WTC11 (cell line): ENCODE results near the gene FOXF2. TPM values are rescaled to one million over a fixed set of nuclear protein-coding genes. Genes with fewer than 3 reads are reported as not detected.

Source experiments
- ATAC-seq: fragments of 200-7000 bp; cut with Tn5 transposase; 2 replicates; pipeline ENCODE4 v1.10.0; 2021; ENCODE audit warnings: mild to moderate bottlenecking, moderate library complexity
- CTCF ChIA-PET: fragments of 300-600 bp; sonication (Branson Sonifier 250); formaldehyde crosslinking; loops from one replicate; lab custom pipeline; 2021; ENCODE audit warnings: antibody characterized with exemption; lab: Charles Lee
- POLR2A ChIA-PET: fragments of 350-600 bp; sonication (Branson Sonifier 250); formaldehyde crosslinking; loops from one replicate; lab custom pipeline; 2021; ENCODE audit warnings: antibody characterized with exemption; lab: Charles Lee
- DNase-seq: peaks from one replicate; pipeline ENCODE4 v3.0.0; 2021; ENCODE audit warnings: low spot score
- H3K27ac Mint-ChIP-seq: 2 replicates; pipeline ENCODE4 v1.8.0; 2021; ENCODE audit warnings: mixed read lengths
- H3K27me3 Mint-ChIP-seq: 2 replicates; pipeline ENCODE4 v1.8.0; 2021; ENCODE audit warnings: low read depth, mild to moderate bottlenecking, moderate library complexity, mixed read lengths
- H3K36me3 Mint-ChIP-seq: 2 replicates; pipeline ENCODE4 v1.8.0; 2021; ENCODE audit warnings: mixed read lengths
- H3K4me1 Mint-ChIP-seq: 2 replicates; pipeline ENCODE4 v1.8.0; 2022; ENCODE audit warnings: mixed read lengths
- H3K4me3 Mint-ChIP-seq: 2 replicates; pipeline ENCODE4 v1.8.0; 2021; ENCODE audit warnings: mild to moderate bottlenecking, moderate library complexity, mixed read lengths
- H3K9me3 Mint-ChIP-seq: 2 replicates; pipeline ENCODE4 v1.8.0; 2021; ENCODE audit warnings: mixed read lengths
- AR ChIP-seq: fragments of 250-450 bp; sonication (Bioruptor Pico); IDR thresholded peaks from 2 replicates; pipeline ENCODE4 v1.9.0; 2021; ENCODE audit warnings: mild to moderate bottlenecking
- HMGXB4 ChIP-seq: sonication (generic); formaldehyde crosslinking; IDR thresholded peaks from 2 replicates; pipeline ENCODE4 v1.8.1; 2023; ENCODE audit warnings: mild to moderate bottlenecking, moderate library complexity, missing genetic modification reagents
- RELA ChIP-seq: sonication (generic); formaldehyde crosslinking; IDR thresholded peaks from 2 replicates; pipeline ENCODE4 v1.8.1; 2022; ENCODE audit warnings: missing genetic modification reagents, mild to moderate bottlenecking, borderline replicate concordance
- ZNF263 ChIP-seq: sonication (generic); formaldehyde crosslinking; IDR thresholded peaks from 2 replicates; pipeline ENCODE4 v1.8.1; 2022; ENCODE audit warnings: low read depth, mild to moderate bottlenecking, moderate library complexity, missing genetic modification reagents
- ZNF317 ChIP-seq: sonication (generic); formaldehyde crosslinking; IDR thresholded peaks from 2 replicates; pipeline ENCODE4 v1.8.1; 2023; ENCODE audit warnings: low read depth, mild to moderate bottlenecking, moderate library complexity, missing genetic modification reagents, borderline replicate concordance
- ZNF532 ChIP-seq: fragments of 250-450 bp; sonication (Bioruptor Pico); IDR thresholded peaks from 2 replicates; pipeline ENCODE4 v1.9.0; 2021; ENCODE audit warnings: mild to moderate bottlenecking, borderline replicate concordance
- total RNA-seq: library from RNA; stranded (reverse); gene quantifications from 3 replicates; pipeline ENCODE4 v1.2.3, GENCODE V29; 2021

FOXF2 gene
- total RNA-seq, 1 experiment from 2014 or later = 0.11 TPM

GRCh38 chr6:1382883-1383728 lies 6.3 kb upstream of the FOXF2 start:
- Mint-ChIP-seq H3K27me3 (peaks cover 99% of the 10 kb centered on the region), H3K36me3 (no peaks in the 10 kb centered on the region; the same call in 1 of the 2 replicates), H3K4me1 (peaks cover 47% of the 10 kb centered on the region), H3K27ac (no peak overlapping the region), H3K9me3 (no peaks in the 10 kb centered on the region), H3K4me3 (peak overlapping the region; percentile 65)
- ATAC-seq (peak; percentile 12), DNase-seq (peak; percentile 64)
- TF ChIP-seq ZNF263 (CRISPR knock-in tag) = peak; percentile 85; the same call in 1 of the 2 replicates
- no peak for TF ChIP-seq AR (CRISPR knock-in tag)
- POLR2A ChIA-PET = interaction anchor here (0.6 kb wide), 1 partner anchor 487 kb away, joined by 4 read pairs; no protein-coding TSS in a partner anchor
- CTCF ChIA-PET = interaction anchor here (0.7 to 3.5 kb wide), 13 partner anchors 8 to 1194 kb away, joined by 3 to 24 read pairs (median 4); partner anchors contain the start of gene FOXQ1

- POLR2A ChIA-PET = interaction anchor here (0.6 kb wide), 1 partner anchor 488 kb away, joined by 4 read pairs; no protein-coding TSS in a partner anchor
- DNase-seq = peak; percentile 60
Measured at GRCh38 chr6:1383729-1384548, 5.4 kb upstream of the FOXF2 start.

More at GRCh38 chr6:1383729-1384548, 5.4 kb upstream of the FOXF2 start:
- H3K9me3 Mint-ChIP-seq = no peaks in the 10 kb centered on the region
- peaks cover 99% of the 10 kb centered on the region for H3K27me3 Mint-ChIP-seq
- CTCF ChIA-PET = interaction anchor here (0.8 to 3.5 kb wide), 9 partner anchors 9 to 471 kb away, joined by 3 to 24 read pairs (median 5); partner anchors contain the start of gene FOXQ1
- ATAC-seq = peak; percentile 3
- no peaks in the 10 kb centered on the region; the same call in 1 of the 2 replicates for H3K36me3 Mint-ChIP-seq
- H3K4me1 Mint-ChIP-seq = peaks cover 53% of the 10 kb centered on the region
- peak overlapping the region; percentile 60 for H3K4me3 Mint-ChIP-seq
- H3K27ac Mint-ChIP-seq = no peak overlapping the region
- TF ChIP-seq HMGXB4 (CRISPR knock-in tag) (no peak), RELA (no peak), ZNF532 (CRISPR knock-in tag) (no peak), ZNF317 (CRISPR knock-in tag) (no peak)
- TF ChIP-seq, all 79 proteins: peak for 0
